ENCODE results near the gene FXYD2.

FXYD2 gene

GRCh38 chr11:117795638-117796455 is 28.7 kb downstream of the FXYD2 start:
- H3K27ac ChIP-seq (ENCODE audit: low read length), result no peak overlapping the region
- peak overlapping the region; percentile 31 to 64 for H3K4me3 ChIP-seq (ENCODE audit: low read length in 2 of 2)
- peaks cover 17% of the 10 kb centered on the region for H3K4me1 ChIP-seq (ENCODE audit: control insufficient read depth, insufficient read depth, low read length)
- no peak overlapping the region for H3K9ac ChIP-seq (ENCODE audit: low read length in 2 of 2)
- no peaks in the 10 kb centered on the region for H3K9me3 ChIP-seq (ENCODE audit: control insufficient read depth in 2 of 2, low read length in 2 of 2)
- H3K36me3 ChIP-seq (ENCODE audit: control insufficient read depth in 2 of 2, insufficient read depth in 2 of 2, low read length in 2 of 2), result no peaks in the 10 kb centered on the region
- peaks cover 26 to 40% of the 10 kb centered on the region in 2 donors for H3K27me3 ChIP-seq (ENCODE audit: control insufficient read depth in 1 of 2, insufficient read depth in 2 of 2, low read length in 2 of 2)

- Histone ChIP-seq H3K9ac (ENCODE audit: low read length in 2 of 2) (no peak overlapping the region), H3K27me3 (ENCODE audit: control insufficient read depth in 1 of 2, insufficient read depth in 2 of 2, low read length in 2 of 2) (peaks cover 26 to 40% of the 10 kb centered on the region in 2 donors), H3K27ac (ENCODE audit: low read length) (no peak overlapping the region), H3K4me3 (ENCODE audit: low read length in 2 of 2) (no peak overlapping the region), H3K4me1 (ENCODE audit: control insufficient read depth, insufficient read depth, low read length) (peaks cover 17% of the 10 kb centered on the region), H3K36me3 (ENCODE audit: control insufficient read depth in 2 of 2, insufficient read depth in 2 of 2, low read length in 2 of 2) (no peaks in the 10 kb centered on the region), H3K9me3 (ENCODE audit: control insufficient read depth in 2 of 2, low read length in 2 of 2) (no peaks in the 10 kb centered on the region)
These were observed 29.5 kb downstream of the FXYD2 start for GRCh38 chr11:117794772-117795629.

- H3K27me3 ChIP-seq (ENCODE audit: control insufficient read depth in 1 of 2, insufficient read depth in 2 of 2, low read length in 2 of 2), result peaks cover 26 to 40% of the 10 kb centered on the region in 2 donors
- H3K36me3 ChIP-seq (ENCODE audit: control insufficient read depth in 2 of 2, insufficient read depth in 2 of 2, low read length in 2 of 2), result no peaks in the 10 kb centered on the region
- H3K9me3 ChIP-seq (ENCODE audit: control insufficient read depth in 2 of 2, low read length in 2 of 2), result no peaks in the 10 kb centered on the region
- H3K27ac ChIP-seq (ENCODE audit: low read length), result no peak overlapping the region
- H3K9ac ChIP-seq (ENCODE audit: low read length in 2 of 2), result no peak overlapping the region
- no peak overlapping the region for H3K4me3 ChIP-seq (ENCODE audit: low read length in 2 of 2)
- peaks cover 17% of the 10 kb centered on the region for H3K4me1 ChIP-seq (ENCODE audit: control insufficient read depth, insufficient read depth, low read length)
These were observed 30.4 kb downstream of the FXYD2 start for GRCh38 chr11:117794135-117794534.

DNA sequence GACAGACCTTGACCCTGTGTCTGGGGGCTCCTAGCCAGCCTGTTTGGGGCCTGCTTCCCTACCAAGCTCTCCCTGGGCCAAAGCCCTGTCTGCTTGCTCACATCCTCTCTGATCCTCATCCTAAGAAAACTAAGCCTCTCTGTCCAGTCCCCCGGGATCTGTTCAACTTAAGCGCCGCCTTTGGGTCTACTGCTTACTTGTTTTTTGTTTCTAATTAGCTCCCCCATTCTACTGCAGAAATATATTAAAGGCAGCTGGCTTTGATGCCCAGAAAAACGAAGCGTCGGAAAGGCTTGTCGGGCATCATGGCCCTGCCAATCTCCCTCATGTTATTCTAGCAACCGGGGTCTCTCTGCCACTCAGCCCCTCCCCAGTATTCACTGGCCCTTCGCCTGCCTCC is 31.0 kb downstream of the FXYD2 start:
- Histone ChIP-seq H3K27ac (ENCODE audit: low read length) (no peak overlapping the region), H3K4me1 (ENCODE audit: control insufficient read depth, insufficient read depth, low read length) (peaks cover 17% of the 10 kb centered on the region)

DNA sequence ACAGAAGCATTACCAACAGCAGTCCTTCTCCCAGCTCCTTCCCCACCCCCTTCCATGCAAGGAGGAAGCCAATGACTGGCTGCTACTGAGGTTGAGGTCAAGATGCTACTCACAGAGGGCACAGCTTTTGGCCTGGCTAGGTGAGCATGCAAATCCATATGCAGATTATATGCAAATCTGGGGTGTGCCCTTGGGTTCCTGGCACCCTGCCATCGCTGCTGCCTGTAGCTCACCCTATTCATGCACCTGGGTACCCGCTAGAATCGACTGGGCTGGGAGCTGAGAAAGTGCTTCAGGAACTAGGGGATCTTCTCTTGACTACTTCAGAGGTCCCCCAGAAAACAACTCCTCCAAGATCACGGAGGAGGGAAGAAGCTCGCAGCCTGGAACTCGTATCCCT is 31.6 kb downstream of the FXYD2 start:
- Histone ChIP-seq H3K27ac (ENCODE audit: low read length) (no peak overlapping the region), H3K4me3 (ENCODE audit: low read length in 2 of 2) (no peak overlapping the region), H3K27me3 (ENCODE audit: control insufficient read depth in 1 of 2, insufficient read depth in 2 of 2, low read length in 2 of 2) (peaks cover 26 to 40% of the 10 kb centered on the region in 2 donors), H3K36me3 (ENCODE audit: control insufficient read depth in 2 of 2, insufficient read depth in 2 of 2, low read length in 2 of 2) (no peaks in the 10 kb centered on the region), H3K4me1 (ENCODE audit: control insufficient read depth, insufficient read depth, low read length) (peaks cover 17% of the 10 kb centered on the region), H3K9me3 (ENCODE audit: control insufficient read depth in 2 of 2, low read length in 2 of 2) (no peaks in the 10 kb centered on the region), H3K9ac (ENCODE audit: low read length in 2 of 2) (no peak overlapping the region)

More for the DNA sequence above, 31.0 kb downstream of the FXYD2 start:
- H3K9me3 ChIP-seq (ENCODE audit: control insufficient read depth in 2 of 2, low read length in 2 of 2), result no peaks in the 10 kb centered on the region
- peaks cover 26 to 40% of the 10 kb centered on the region in 2 donors for H3K27me3 ChIP-seq (ENCODE audit: control insufficient read depth in 1 of 2, insufficient read depth in 2 of 2, low read length in 2 of 2)
- no peaks in the 10 kb centered on the region for H3K36me3 ChIP-seq (ENCODE audit: control insufficient read depth in 2 of 2, insufficient read depth in 2 of 2, low read length in 2 of 2)
- no peak overlapping the region for H3K9ac ChIP-seq (ENCODE audit: low read length in 2 of 2)
- no peak overlapping the region for H3K4me3 ChIP-seq (ENCODE audit: low read length in 2 of 2)

DNA sequence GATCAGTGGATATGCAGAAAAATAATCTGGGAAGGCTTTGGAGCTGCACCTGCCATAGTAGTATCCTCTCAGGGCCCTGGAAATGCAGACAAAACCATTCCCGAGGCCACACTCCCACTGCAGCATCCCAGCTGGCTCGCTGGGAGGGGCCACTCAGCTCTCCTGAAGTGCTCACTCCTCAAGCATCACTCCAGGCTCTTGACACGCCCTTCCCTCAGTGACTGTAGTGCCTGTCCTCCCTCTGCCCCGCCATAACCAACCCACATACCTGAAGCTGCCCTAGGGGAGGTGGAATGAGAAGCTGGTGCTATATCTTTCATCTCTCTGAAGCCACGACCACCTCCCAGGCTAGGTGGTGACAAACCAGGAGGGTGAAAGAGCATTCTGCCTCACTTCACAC is 32.3 kb downstream of the FXYD2 start:
- no peaks in the 10 kb centered on the region for H3K36me3 ChIP-seq (ENCODE audit: control insufficient read depth in 2 of 2, insufficient read depth in 2 of 2, low read length in 2 of 2)
- H3K27ac ChIP-seq (ENCODE audit: low read length), result no peak overlapping the region
- no peaks in the 10 kb centered on the region for H3K9me3 ChIP-seq (ENCODE audit: control insufficient read depth in 2 of 2, low read length in 2 of 2)
- H3K27me3 ChIP-seq (ENCODE audit: control insufficient read depth in 1 of 2, insufficient read depth in 2 of 2, low read length in 2 of 2), result peaks cover 27 to 40% of the 10 kb centered on the region in 2 donors
- H3K9ac ChIP-seq (ENCODE audit: low read length in 2 of 2), result no peak overlapping the region
- peaks cover 17% of the 10 kb centered on the region for H3K4me1 ChIP-seq (ENCODE audit: control insufficient read depth, insufficient read depth, low read length)
- H3K4me3 ChIP-seq (ENCODE audit: low read length in 2 of 2), result no peak overlapping the region

GRCh38 chr11:117790279-117790678 is 34.3 kb downstream of the FXYD2 start:
- Histone ChIP-seq H3K27ac (ENCODE audit: low read length) (no peak overlapping the region), H3K9me3 (ENCODE audit: control insufficient read depth in 2 of 2, low read length in 2 of 2) (no peaks in the 10 kb centered on the region), H3K27me3 (ENCODE audit: control insufficient read depth in 1 of 2, insufficient read depth in 2 of 2, low read length in 2 of 2) (peaks cover 20 to 21% of the 10 kb centered on the region in 2 donors), H3K9ac (ENCODE audit: low read length in 2 of 2) (no peak overlapping the region), H3K36me3 (ENCODE audit: control insufficient read depth in 2 of 2, insufficient read depth in 2 of 2, low read length in 2 of 2) (no peaks in the 10 kb centered on the region), H3K4me1 (ENCODE audit: control insufficient read depth, insufficient read depth, low read length) (no peaks in the 10 kb centered on the region), H3K4me3 (ENCODE audit: low read length in 2 of 2) (no peak overlapping the region)

DNA sequence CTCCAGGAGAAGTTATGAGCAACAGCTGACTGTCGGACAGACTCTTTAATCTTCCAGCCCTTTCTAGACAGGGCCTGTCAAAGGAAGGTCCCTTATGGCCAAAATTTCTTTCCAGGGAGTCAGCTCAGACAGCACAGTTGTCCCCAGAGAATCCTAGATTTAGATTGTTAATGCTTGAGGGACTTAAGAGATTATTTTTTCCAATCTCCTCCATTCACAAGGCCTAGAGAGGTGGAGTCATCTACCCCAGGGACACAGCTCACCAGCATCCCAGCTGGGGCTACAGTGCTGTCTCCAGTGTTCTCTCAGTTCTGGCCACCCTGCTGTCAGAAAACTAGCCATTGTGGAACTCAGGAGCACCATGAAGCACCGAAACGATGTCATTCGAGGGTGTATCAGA is 35.3 kb downstream of the FXYD2 start:
- peaks cover 11 to 12% of the 10 kb centered on the region in 2 donors for H3K27me3 ChIP-seq (ENCODE audit: control insufficient read depth in 1 of 2, insufficient read depth in 2 of 2, low read length in 2 of 2)
- no peak overlapping the region for H3K9ac ChIP-seq (ENCODE audit: low read length in 2 of 2)
- no peaks in the 10 kb centered on the region for H3K9me3 ChIP-seq (ENCODE audit: control insufficient read depth in 2 of 2, low read length in 2 of 2)
- H3K27ac ChIP-seq (ENCODE audit: low read length), result no peak overlapping the region
- H3K4me1 ChIP-seq (ENCODE audit: control insufficient read depth, insufficient read depth, low read length), result no peaks in the 10 kb centered on the region
- no peak overlapping the region for H3K4me3 ChIP-seq (ENCODE audit: low read length in 2 of 2)
- H3K36me3 ChIP-seq (ENCODE audit: control insufficient read depth in 2 of 2, insufficient read depth in 2 of 2, low read length in 2 of 2), result no peaks in the 10 kb centered on the region

DNA sequence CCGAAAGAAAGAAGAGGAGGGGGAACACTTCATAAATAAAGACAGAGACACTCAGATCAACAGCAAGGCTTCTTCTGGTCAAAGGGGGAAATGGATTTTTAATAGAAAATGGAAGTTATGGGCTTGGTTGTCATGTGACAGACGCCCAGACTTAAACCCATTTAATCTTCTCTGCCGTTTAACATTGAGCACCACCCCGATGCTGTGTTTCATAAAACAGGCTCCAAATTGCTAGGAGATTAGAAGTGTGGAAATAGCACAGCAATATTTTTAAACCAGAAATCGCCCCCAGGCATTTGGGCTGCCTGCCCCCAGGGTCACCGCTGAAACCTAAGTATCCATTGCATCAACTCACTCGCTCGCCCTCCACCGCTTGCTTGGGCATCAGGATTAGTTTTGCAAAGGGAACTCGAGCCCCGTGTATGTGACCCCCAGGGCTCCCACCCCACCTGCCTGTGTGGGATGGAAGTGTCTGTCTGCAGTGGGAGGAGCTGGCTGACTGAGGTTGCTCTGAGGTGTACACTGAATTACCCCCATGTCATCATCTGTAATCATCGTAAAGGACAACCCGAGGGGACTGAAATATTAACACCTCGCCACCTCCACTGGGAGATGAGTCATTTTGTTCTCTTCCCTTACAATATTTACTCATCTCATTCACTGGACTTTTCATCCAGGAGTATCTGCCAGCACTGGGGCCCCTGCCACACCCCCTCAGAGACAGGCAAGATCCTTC is 38.2 kb downstream of the FXYD2 start:
- H3K27ac ChIP-seq (ENCODE audit: low read length), result no peak overlapping the region
- H3K9me3 ChIP-seq (ENCODE audit: control insufficient read depth in 2 of 2, low read length in 2 of 2), result no peaks in the 10 kb centered on the region
- no peaks in the 10 kb centered on the region for H3K36me3 ChIP-seq (ENCODE audit: control insufficient read depth in 2 of 2, insufficient read depth in 2 of 2, low read length in 2 of 2)
- H3K4me3 ChIP-seq (ENCODE audit: low read length in 2 of 2), result no peak overlapping the region
- no peaks in the 10 kb centered on the region for H3K4me1 ChIP-seq (ENCODE audit: control insufficient read depth, insufficient read depth, low read length)
- H3K27me3 ChIP-seq (ENCODE audit: control insufficient read depth in 1 of 2, insufficient read depth in 2 of 2, low read length in 2 of 2), result peaks cover 0 to 4% of the 10 kb centered on the region in 2 donors
- H3K9ac ChIP-seq (ENCODE audit: low read length in 2 of 2), result no peak overlapping the region

DNA sequence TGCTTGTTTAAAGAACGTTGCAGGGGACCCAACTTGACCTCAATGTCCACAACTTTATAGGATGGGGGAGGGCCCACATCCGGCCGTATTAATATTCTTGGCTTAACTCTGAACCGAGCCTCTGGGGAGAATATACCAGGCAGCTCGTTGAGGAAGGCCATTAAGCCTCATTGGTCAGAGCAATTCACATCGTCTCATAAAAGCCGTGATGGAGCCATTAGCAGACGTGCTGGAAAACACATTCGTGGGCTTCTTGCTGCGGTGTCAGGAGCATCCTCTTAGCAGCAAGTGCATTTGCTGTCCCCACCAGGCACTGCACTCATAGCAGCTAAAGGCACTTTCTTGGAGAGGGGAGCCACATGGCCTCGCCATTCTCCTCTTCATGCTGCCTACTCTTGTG is 42.4 kb downstream of the FXYD2 start:
- no peaks in the 10 kb centered on the region for H3K4me1 ChIP-seq (ENCODE audit: control insufficient read depth, insufficient read depth, low read length)
- peaks cover 0 to 2% of the 10 kb centered on the region in 2 donors for H3K27me3 ChIP-seq (ENCODE audit: control insufficient read depth in 1 of 2, insufficient read depth in 2 of 2, low read length in 2 of 2)
- H3K9me3 ChIP-seq (ENCODE audit: control insufficient read depth in 2 of 2, low read length in 2 of 2), result no peaks in the 10 kb centered on the region
- H3K9ac ChIP-seq (ENCODE audit: low read length in 2 of 2), result no peak overlapping the region
- H3K36me3 ChIP-seq (ENCODE audit: control insufficient read depth in 2 of 2, insufficient read depth in 2 of 2, low read length in 2 of 2), result no peaks in the 10 kb centered on the region
- H3K27ac ChIP-seq (ENCODE audit: low read length), result no peak overlapping the region
- no peak overlapping the region for H3K4me3 ChIP-seq (ENCODE audit: low read length in 2 of 2)
